GM12892 (cell line): Measurements from ENCODE around the gene GALNTL6.

Experiments used
- POLR2A ChIP-seq: IDR thresholded peaks from 2 replicates; pipeline ENCODE4 v1.6.1; 2011; ENCODE audit warnings: low read depth, low read length, control low read depth
- POLR2AphosphoS5 ChIP-seq: IDR thresholded peaks from 2 replicates; pipeline ENCODE4 v1.6.1; 2011; ENCODE audit warnings: low read depth, low read length, control low read depth
- TAF1 ChIP-seq: IDR thresholded peaks from 2 replicates; pipeline ENCODE4 v1.6.1; 2011; ENCODE audit warnings: low read depth, mild to moderate bottlenecking, control low read depth, low read length, borderline replicate concordance

DNA sequence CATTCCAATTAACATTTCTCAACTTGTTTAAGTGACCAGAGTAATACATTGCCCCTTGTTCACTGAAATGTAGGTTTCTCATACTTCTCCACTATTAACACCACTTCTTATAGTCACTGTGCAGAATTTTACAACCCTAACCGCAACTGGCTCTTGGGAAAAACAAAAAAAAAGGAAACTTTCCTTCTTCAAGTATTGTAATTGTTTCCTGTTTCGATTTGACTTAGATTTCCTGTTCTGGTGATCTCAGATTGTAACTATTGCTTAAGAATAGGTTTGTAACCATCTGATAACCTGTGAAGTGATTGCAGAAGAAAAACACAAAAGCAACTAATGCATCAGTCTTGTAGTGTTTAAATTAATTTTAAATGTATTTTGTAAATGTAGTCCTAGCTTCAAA is 760.7 kb downstream of the GALNTL6 start:
- TF ChIP-seq POLR2A (no peak), POLR2AphosphoS5 (no peak), TAF1 (no peak)
